ENCODE data around the gene ULBP3.

The ULBP3 gene

GRCh38 chr6:150068720-150069648 lies at the start of gene ULBP3:
Gene ULBP3 (minus strand): TSS chr6:150069121. CDS start chr6:150069066, 55 bp downstream.
- peak; percentile 47 for TF ChIP-seq CTCF (IDR thresholded peaks at IDR 0.05; ENCODE audit: insufficient read depth, low read length, poor library complexity, severe bottlenecking)
- peak; percentile 73 for DNase-seq (ENCODE audit: extremely low read depth, insufficient read length)
- Histone ChIP-seq H3K27me3 (replicated peaks; ENCODE audit: control insufficient read depth, insufficient read depth, low read length) (no peaks in the 10 kb centered on the region; the same call in none of the 2 replicates), H3K4me3 (replicated peaks; ENCODE audit: low read depth, low read length) (peak within 1 kb of the TSS; percentile 50), H3K36me3 (ENCODE audit: control insufficient read depth, insufficient read depth, low read length) (no peaks in the 10 kb centered on the region)

- no peak for DNase-seq (ENCODE audit: extremely low read depth, insufficient read length)
- H3K27me3 ChIP-seq (replicated peaks; ENCODE audit: control insufficient read depth, insufficient read depth, low read length), result no peaks in the 10 kb centered on the region; the same call in 1 of the 2 replicates
- no peaks in the 10 kb centered on the region for H3K36me3 ChIP-seq (ENCODE audit: control insufficient read depth, insufficient read depth, low read length)
- TF ChIP-seq CTCF (IDR thresholded peaks at IDR 0.05; ENCODE audit: insufficient read depth, low read length, poor library complexity, severe bottlenecking), result no peak
- H3K4me3 ChIP-seq (replicated peaks; ENCODE audit: low read depth, low read length), result no peak overlapping the region
Observed at GRCh38 chr6:150118627-150119026, 49.7 kb upstream of the ULBP3 start.

GRCh38 chr6:150118203-150118602 lies 49.3 kb upstream of the ULBP3 start:
- H3K27me3 ChIP-seq (replicated peaks; ENCODE audit: control insufficient read depth, insufficient read depth, low read length), result no peaks in the 10 kb centered on the region; the same call in 1 of the 2 replicates
- no peak for DNase-seq (ENCODE audit: extremely low read depth, insufficient read length)
- H3K36me3 ChIP-seq (ENCODE audit: control insufficient read depth, insufficient read depth, low read length), result no peaks in the 10 kb centered on the region
- no peak overlapping the region for H3K4me3 ChIP-seq (replicated peaks; ENCODE audit: low read depth, low read length)
- no peak for TF ChIP-seq CTCF (IDR thresholded peaks at IDR 0.05; ENCODE audit: insufficient read depth, low read length, poor library complexity, severe bottlenecking)

GRCh38 chr6:150116200-150116800 lies 47.4 kb upstream of the ULBP3 start:
- DNase-seq (ENCODE audit: extremely low read depth, insufficient read length), result no peak
- Histone ChIP-seq H3K36me3 (ENCODE audit: control insufficient read depth, insufficient read depth, low read length) (no peaks in the 10 kb centered on the region), H3K27me3 (replicated peaks; ENCODE audit: control insufficient read depth, insufficient read depth, low read length) (no peaks in the 10 kb centered on the region; the same call in 1 of the 2 replicates), H3K4me3 (replicated peaks; ENCODE audit: low read depth, low read length) (no peak overlapping the region)
- no peak for TF ChIP-seq CTCF (IDR thresholded peaks at IDR 0.05; ENCODE audit: insufficient read depth, low read length, poor library complexity, severe bottlenecking)

- TF ChIP-seq CTCF (IDR thresholded peaks at IDR 0.05; ENCODE audit: insufficient read depth, low read length, poor library complexity, severe bottlenecking), result no peak
- H3K36me3 ChIP-seq (ENCODE audit: control insufficient read depth, insufficient read depth, low read length), result no peaks in the 10 kb centered on the region
- H3K4me3 ChIP-seq (replicated peaks; ENCODE audit: low read depth, low read length), result no peak overlapping the region
- no peaks in the 10 kb centered on the region; the same call in 1 of the 2 replicates for H3K27me3 ChIP-seq (replicated peaks; ENCODE audit: control insufficient read depth, insufficient read depth, low read length)
- no peak for DNase-seq (ENCODE audit: extremely low read depth, insufficient read length)
Observed at GRCh38 chr6:150115769-150116168, 46.8 kb upstream of the ULBP3 start.
